ENCODE results near the gene ACBD3.

The ACBD3 gene

DNA sequence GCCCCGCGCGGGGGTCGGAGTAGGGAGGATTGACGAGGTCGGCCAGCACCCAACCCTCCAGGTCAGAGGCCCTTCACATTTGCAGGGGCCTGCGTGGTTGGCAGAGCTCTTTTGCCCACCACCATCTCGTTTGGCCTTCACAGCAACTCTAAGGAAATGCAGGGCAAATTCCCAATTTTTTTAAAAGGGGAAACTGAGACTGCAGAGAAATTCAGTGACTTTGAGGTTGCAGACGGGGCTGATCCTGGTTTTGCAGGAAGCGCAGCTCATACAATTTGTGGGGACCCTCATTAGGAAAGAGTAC lies 430 bp upstream of the ACBD3 start:
- no peak for DNase-seq (ENCODE audit: low read depth)
- TF ChIP-seq, protein P1, sequence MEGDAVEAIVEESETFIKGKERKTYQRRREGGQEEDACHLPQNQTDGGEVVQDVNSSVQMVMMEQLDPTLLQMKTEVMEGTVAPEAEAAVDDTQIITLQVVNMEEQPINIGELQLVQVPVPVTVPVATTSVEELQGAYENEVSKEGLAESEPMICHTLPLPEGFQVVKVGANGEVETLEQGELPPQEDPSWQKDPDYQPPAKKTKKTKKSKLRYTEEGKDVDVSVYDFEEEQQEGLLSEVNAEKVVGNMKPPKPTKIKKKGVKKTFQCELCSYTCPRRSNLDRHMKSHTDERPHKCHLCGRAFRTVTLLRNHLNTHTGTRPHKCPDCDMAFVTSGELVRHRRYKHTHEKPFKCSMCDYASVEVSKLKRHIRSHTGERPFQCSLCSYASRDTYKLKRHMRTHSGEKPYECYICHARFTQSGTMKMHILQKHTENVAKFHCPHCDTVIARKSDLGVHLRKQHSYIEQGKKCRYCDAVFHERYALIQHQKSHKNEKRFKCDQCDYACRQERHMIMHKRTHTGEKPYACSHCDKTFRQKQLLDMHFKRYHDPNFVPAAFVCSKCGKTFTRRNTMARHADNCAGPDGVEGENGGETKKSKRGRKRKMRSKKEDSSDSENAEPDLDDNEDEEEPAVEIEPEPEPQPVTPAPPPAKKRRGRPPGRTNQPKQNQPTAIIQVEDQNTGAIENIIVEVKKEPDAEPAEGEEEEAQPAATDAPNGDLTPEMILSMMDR (IDR thresholded peaks at IDR 0.05; ENCODE audit: low read depth, low read length, missing control alignments) = no peak

DNA sequence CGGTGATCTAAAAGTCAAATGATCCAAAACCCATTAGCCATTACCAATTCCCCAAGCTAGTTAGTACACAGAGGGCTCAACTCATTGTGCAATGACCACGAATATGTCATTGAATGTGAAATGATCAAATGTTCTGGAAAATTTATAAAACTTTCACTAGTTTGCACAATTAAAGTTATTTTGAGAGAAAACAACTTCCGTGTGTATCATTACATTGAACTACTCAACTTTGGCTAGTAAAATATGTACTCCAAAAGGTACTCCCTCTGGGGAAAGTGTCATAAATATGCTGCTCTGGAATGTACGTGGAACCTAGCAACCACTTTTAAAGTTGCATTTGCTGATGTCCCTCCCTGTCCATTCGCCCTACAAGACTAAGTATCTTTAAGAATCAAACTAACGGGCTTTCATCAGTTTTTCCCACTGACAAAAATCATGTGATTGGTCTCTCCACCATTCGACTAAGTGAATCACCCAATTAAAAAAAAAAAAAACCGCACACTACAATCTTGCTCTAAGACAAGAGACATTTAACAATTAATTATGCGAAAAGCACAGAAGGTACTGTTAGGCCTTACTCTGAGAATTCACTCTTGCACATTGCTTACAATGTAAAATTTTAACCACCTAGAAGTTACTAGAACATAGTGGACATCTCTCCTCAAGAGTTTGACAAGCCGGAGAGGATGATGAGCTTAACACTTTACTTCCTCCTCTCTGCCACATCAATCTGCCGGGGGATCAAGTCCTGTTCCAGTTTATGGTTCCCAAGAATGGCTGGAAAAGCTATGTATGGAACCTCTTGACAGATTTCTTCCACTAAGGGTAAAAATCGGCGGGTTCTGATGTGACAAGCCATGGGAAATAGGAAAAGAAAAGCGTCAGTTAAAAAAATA lies 1.2 kb downstream of the ACBD3 start:
- peak overlapping the region; percentile 93 for H3K4me3 ChIP-seq (ENCODE audit: low read depth, low read length)
- TF ChIP-seq, protein P1 (IDR thresholded peaks at IDR 0.05; ENCODE audit: low read depth, low read length, missing control alignments) = no peak
- no peak for DNase-seq (ENCODE audit: low read depth)

More for the DNA sequence above, 430 bp upstream of the ACBD3 start:
- H3K4me3 ChIP-seq (ENCODE audit: low read depth, low read length) = peak overlapping the region; percentile 93

DNA sequence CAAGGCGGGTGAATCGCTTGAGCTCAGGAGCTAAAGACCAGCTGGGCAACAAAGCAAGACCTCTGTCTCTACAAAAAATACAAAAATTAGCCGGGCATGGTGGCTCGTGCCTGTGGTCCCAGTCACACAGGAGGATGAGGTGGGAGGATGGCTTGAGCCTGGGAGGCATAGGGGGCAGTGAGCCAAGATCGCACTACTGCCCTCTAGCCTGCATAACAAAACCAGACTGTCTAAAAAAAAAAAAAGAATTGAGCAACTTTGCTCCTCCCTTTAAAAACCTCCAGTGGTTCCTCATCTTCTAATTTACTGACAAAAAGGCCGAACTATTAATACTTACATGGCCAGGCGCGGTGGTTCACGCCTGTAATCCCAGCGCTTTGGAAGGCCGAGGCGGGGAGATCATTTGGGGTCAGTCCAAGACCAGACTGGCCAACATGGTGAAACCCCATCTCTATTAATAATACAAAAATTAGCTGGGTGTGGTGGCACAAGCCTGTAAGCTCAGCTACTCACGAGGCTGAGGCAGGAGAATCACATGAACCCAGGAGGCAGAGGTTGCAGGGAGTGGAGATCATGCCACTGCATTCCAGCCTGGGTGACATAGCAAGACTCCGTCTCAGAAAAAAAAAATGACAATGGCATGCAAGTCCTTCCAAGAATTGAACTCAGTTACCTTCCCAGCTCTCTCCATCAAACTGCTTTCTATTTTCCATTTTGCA lies 4.4 kb downstream of the ACBD3 start:
- DNase-seq (ENCODE audit: low read depth) = no peak
- TF ChIP-seq, protein P1 (IDR thresholded peaks at IDR 0.05; ENCODE audit: low read depth, low read length, missing control alignments) = peak; percentile 41
- peak overlapping the region; percentile 16 for H3K4me3 ChIP-seq (ENCODE audit: low read depth, low read length)

DNA sequence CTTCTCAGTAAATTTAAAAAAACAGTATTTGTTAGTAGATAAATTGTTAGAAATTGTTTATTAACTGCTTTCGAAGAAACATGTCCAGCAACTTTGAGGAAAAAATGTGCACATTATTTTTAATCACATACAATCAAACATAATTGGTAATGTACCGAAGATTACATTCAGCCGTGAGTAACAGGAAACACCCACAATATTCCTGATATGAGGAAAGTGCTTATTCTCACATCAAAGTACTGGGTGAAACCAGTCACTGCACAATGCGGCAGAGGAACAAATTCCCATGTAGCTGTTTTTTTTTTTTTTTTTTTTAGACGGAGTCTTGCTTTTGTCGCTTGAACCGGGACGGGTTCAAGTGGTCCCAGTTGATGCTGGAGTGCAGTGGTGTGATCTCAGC lies 9.7 kb downstream of the ACBD3 start:
- TF ChIP-seq, protein P1 (IDR thresholded peaks at IDR 0.05; ENCODE audit: low read depth, low read length, missing control alignments) = no peak
- H3K4me3 ChIP-seq (ENCODE audit: low read depth, low read length) = no peak overlapping the region
- no peak for DNase-seq (ENCODE audit: low read depth)

DNA sequence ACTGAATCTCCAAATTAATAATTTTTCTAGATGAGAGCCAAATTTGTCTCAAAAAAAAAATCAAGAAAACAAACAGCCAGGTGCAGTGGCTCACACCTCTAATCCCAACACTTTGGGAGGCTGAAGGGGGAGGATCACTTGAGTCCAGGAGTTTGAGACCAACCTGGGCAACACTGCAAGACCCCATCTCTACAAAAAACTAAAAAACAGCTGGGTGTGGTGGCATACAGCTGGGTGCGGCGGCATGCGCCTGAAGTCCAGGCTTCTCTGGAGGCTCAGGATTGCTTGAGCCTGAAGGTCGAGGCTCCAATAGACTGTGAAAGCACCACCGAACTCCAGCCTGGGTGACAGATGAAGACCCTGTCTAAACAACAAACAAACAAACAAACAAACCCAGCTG lies 14.0 kb downstream of the ACBD3 start:
- TF ChIP-seq, protein P1 (IDR thresholded peaks at IDR 0.05; ENCODE audit: low read depth, low read length, missing control alignments) = no peak
- no peak overlapping the region for H3K4me3 ChIP-seq (ENCODE audit: low read depth, low read length)
- DNase-seq (ENCODE audit: low read depth) = no peak

DNA sequence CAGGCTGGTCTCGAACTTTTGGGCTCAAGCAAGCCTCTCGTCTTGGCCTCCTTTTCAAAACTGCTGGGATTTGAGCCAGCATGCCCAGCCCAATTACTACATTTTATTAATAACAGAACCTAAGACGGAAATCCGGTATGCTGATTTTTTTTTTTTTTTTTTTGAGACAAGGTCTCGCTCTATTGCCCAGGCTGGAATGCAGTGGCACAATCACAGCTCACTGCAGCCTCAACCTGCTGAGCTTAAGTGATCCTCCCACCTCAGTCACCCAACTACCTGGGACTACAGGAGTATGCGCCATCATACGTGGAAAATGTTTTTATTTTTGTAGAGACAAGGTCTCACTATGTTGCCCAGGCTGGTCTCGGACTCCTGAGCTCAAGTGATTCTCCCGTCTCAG lies 20.2 kb downstream of the ACBD3 start:
- no peak for DNase-seq (ENCODE audit: low read depth)
- no peak overlapping the region for H3K4me3 ChIP-seq (ENCODE audit: low read depth, low read length)
- TF ChIP-seq, protein P1 (IDR thresholded peaks at IDR 0.05; ENCODE audit: low read depth, low read length, missing control alignments) = no peak
